Vagina (tissue), 2 donors: Measurements from ENCODE around the gene TBX1.

Experiments
- CTCF ChIP-seq, 3 experiments: fragments of 450-650 bp in 2 of 3; fragments of 200-600 bp in 1 of 3; sonication (generic) in 1 of 3; IDR thresholded peaks; one replicate each; pipeline ENCODE4 v1.5.1; 2017 to 2019; ENCODE audit warnings: antibody characterized with exemption in 3 of 3, mild to moderate bottlenecking in 2 of 3, moderate library complexity in 2 of 3
- POLR2A ChIP-seq, 2 donors: fragments of 450-650 bp; IDR thresholded peaks; one replicate each; pipeline ENCODE4 v1.6.1; 2017; ENCODE audit warnings: antibody characterized with exemption in 2 of 2, mild to moderate bottlenecking in 2 of 2, moderate library complexity in 2 of 2
- POLR2AphosphoS5 ChIP-seq, 2 donors: sonication (generic); formaldehyde crosslinking; IDR thresholded peaks; one replicate each; pipeline ENCODE4 v1.9.0; 2017; ENCODE audit warnings: antibody characterized with exemption in 2 of 2, mild to moderate bottlenecking in 2 of 2, low read depth in 1 of 2; ENCODE audit not compliant: insufficient read depth in 1 of 2

DNA sequence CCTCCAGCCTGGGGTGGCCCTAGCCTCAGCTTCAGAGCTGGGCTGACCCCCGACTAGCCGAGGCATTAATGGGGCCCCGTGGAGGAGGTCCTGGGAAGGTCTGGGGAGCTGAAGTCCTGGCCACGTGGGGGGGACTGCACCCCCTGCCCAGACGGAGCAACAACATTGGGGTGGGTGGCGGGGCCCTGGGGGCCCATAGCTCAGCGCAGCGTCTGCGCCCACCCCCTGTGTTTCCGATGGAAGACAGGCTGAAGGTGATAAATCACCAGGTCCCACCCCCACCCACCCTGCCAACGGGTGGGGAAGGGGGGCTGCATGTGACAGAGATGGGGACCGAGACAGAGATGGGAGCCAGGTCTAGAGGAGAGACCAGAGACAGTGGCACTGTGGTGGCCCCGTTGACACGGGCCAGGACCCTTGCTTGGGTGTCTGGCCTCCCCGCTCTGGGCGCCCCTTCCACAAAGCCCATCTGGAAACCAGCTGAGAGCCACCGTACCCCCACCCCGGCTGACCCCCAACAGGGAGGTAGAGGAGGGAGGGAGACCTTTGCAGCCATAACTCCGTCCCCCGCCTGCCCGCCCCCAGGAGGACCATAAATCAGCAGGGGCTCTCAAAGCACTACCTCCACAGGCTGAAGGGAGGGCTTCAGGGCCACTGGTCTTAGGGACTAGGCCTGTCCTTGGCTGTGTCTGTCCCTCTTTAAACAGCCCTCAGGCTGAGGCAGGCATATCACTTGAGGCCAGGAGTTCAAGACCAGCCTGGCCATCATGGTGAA is 29.0 kb upstream of the TBX1 start:
- TF ChIP-seq CTCF (IDR thresholded peaks at IDR 0.05) (no peak), POLR2A (IDR thresholded peaks at IDR 0.05) (no peak), POLR2AphosphoS5 (IDR thresholded peaks at IDR 0.05; ENCODE audit: insufficient read depth in 1 of 2, low read depth in 1 of 2) (no peak)
